Suppressor macrophage treated with lipopolysaccharide for 4 hours (primary cell): ENCODE measurements around the gene CCDC187.
A peak's percentile ranks its signal among the peaks of the same experiment; 100 is the strongest.
"Not testable (repeated sequence)": the region's sequence is repeated elsewhere in the genome, so short reads cannot be mapped to it uniquely, and the experiment has no call there.

Source experiments
- DNase-seq: peaks from one replicate; pipeline ENCODE4 v3.0.0-alpha.2; 2020

The CCDC187 gene

GRCh38 chr9:136303825-136304416, at the start of gene CCDC187:
Gene CCDC187, minus strand, starts transcription at chr9:136304094. Its CDS starts 264 bp downstream, at chr9:136303830.
- no peak for DNase-seq

- DNase-seq = no peak
Observed at GRCh38 chr9:136353088-136353487, 49.2 kb upstream of the CCDC187 start.

- no peak for DNase-seq
Observed at GRCh38 chr9:136352682-136353081, 48.8 kb upstream of the CCDC187 start.

- not testable (repeated sequence) for DNase-seq
Observed at GRCh38 chr9:136351868-136352267, 48.0 kb upstream of the CCDC187 start.

- no peak for DNase-seq
Observed at GRCh38 chr9:136351252-136351800, 47.4 kb upstream of the CCDC187 start.

GRCh38 chr9:136349546-136349945, 45.7 kb upstream of the CCDC187 start:
- DNase-seq = no peak

GRCh38 chr9:136348691-136349090, 44.8 kb upstream of the CCDC187 start:
- no peak for DNase-seq

- DNase-seq = no peak
Observed at GRCh38 chr9:136347472-136348256, 43.8 kb upstream of the CCDC187 start.

GRCh38 chr9:136346927-136347465, 43.1 kb upstream of the CCDC187 start:
- no peak for DNase-seq

- DNase-seq = no peak
Observed at GRCh38 chr9:136346157-136346481, 42.2 kb upstream of the CCDC187 start.

GRCh38 chr9:136345281-136346156, 41.6 kb upstream of the CCDC187 start:
- no peak for DNase-seq

- no peak for DNase-seq
Observed at GRCh38 chr9:136344544-136345280, 40.8 kb upstream of the CCDC187 start.

GRCh38 chr9:136343884-136344269, 40.0 kb upstream of the CCDC187 start:
- DNase-seq = no peak

- DNase-seq = no peak
Observed at GRCh38 chr9:136343121-136343883, 39.4 kb upstream of the CCDC187 start.

- peak; percentile 77 for DNase-seq
Observed at GRCh38 chr9:136342181-136343120, 38.6 kb upstream of the CCDC187 start.

GRCh38 chr9:136341769-136342168, 37.9 kb upstream of the CCDC187 start:
- no peak for DNase-seq

- DNase-seq = no peak
Observed at GRCh38 chr9:136341042-136341655, 37.3 kb upstream of the CCDC187 start.

- DNase-seq = no peak
Observed at GRCh38 chr9:136340356-136341041, 36.6 kb upstream of the CCDC187 start.

- DNase-seq = no peak
Observed at GRCh38 chr9:136339958-136340310, 36.0 kb upstream of the CCDC187 start.
